GM12878 (cell line): Measurements from ENCODE around the gene CREG2. TPM values are rescaled to one million over a fixed set of nuclear protein-coding genes. Genes with fewer than 3 reads are reported as not detected.

Source experiments
- ATAC-seq: fragments of 200-7000 bp; cut with Tn5 transposase; 3 replicates; pipeline ENCODE4 v1.9.1; 2020; ENCODE audit warnings: mild to moderate bottlenecking, moderate library complexity
- BruUV-seq: library from RNA; stranded (reverse); fragments of 400-500 nt; replicated peaks from 2 replicates; lab custom pipeline; 2021; lab: Mats Ljungman, UMichigan
- CTCF ChIA-PET: fragments of 300-600 bp; sonication (Branson Sonifier 250); formaldehyde crosslinking; extraction: SDS; loops from one replicate; lab custom pipeline; 2021; ENCODE audit warnings: inconsistent platforms; lab: Yijun Ruan, JAX
- POLR2A ChIA-PET: fragments of 350-600 bp; formaldehyde crosslinking; extraction: SDS; loops from one replicate; lab custom pipeline; 2021; ENCODE audit warnings: inconsistent platforms; lab: Charles Lee
- RAD21 ChIA-PET: fragments of 300-600 bp; sonication (Branson Sonifier 250); formaldehyde crosslinking; loops from one replicate; lab custom pipeline; 2023; ENCODE audit warnings: antibody characterized with exemption; ENCODE audit not compliant: unreplicated experiment; lab: Charles Lee
- SMC1A ChIA-PET: fragments of 300-600 bp; sonication (Branson Sonifier 250); formaldehyde crosslinking; loops from one replicate; lab custom pipeline; 2023; ENCODE audit not compliant: unreplicated experiment, uncharacterized antibody; lab: Charles Lee
- DNase-seq: peaks from one replicate; pipeline ENCODE4 v3.0.0-alpha.2; 2011; ENCODE audit warnings: low read depth, low spot score
- FAIRE-seq: peaks from 3 replicates; lab custom pipeline; 2011; peaks lifted over from hg19 to GRCh38; lab: Jason Lieb, UNC
- H2AFZ ChIP-seq: 2 replicates; pipeline ENCODE4 v1.6.0; 2011; ENCODE audit warnings: low read depth, low read length, control low read depth; ENCODE audit not compliant: control insufficient read depth
- H3K27ac ChIP-seq: 2 replicates; pipeline ENCODE4 v1.5.1; 2011; ENCODE audit warnings: control low read depth; ENCODE audit not compliant: control insufficient read depth, insufficient read depth
- H3K27me3 ChIP-seq, 2 experiments: replicated peaks in 1 of 2; 2 replicates each; pipeline versions ENCODE4 v1.6.0 to v1.6.1; 2011; ENCODE audit warnings: low read length in 1 of 2; ENCODE audit not compliant: control insufficient read depth in 2 of 2, insufficient read depth in 2 of 2
- H3K36me3 ChIP-seq, 2 experiments: 2 replicates each; pipeline ENCODE4 v1.5.1; 2011; ENCODE audit warnings: low read length in 1 of 2; ENCODE audit not compliant: control insufficient read depth in 2 of 2, insufficient read depth in 2 of 2
- H3K4me1 ChIP-seq: 2 replicates; pipeline ENCODE4 v1.6.1; 2011; ENCODE audit warnings: mild to moderate bottlenecking, low read length, moderate library complexity, mixed read lengths; ENCODE audit not compliant: control insufficient read depth, insufficient read depth
- H3K4me2 ChIP-seq: 2 replicates; pipeline ENCODE4 v1.6.0; 2011; ENCODE audit warnings: control low read depth; ENCODE audit not compliant: control insufficient read depth, insufficient read depth
- H3K4me3 ChIP-seq: fragments of 200-600 bp; sonication (generic); 2 replicates; pipeline ENCODE4 v1.5.1; 2016
- H3K79me2 ChIP-seq: 2 replicates; pipeline ENCODE4 v1.6.0; 2011; ENCODE audit warnings: low read length; ENCODE audit not compliant: control insufficient read depth, insufficient read depth
- H3K9ac ChIP-seq: 2 replicates; pipeline ENCODE4 v1.8.0; 2011; ENCODE audit warnings: low read length, control low read depth, mixed read lengths; ENCODE audit not compliant: control insufficient read depth, insufficient read depth
- H3K9me3 ChIP-seq: replicated peaks from 3 replicates; pipeline ENCODE4 v1.5.1; 2011; ENCODE audit warnings: mild to moderate bottlenecking, low read length; ENCODE audit not compliant: control insufficient read depth, insufficient read depth
- H4K20me1 ChIP-seq: 2 replicates; pipeline ENCODE4 v1.6.0; 2011; ENCODE audit not compliant: control insufficient read depth, insufficient read depth
- ATF3 ChIP-seq: IDR thresholded peaks from 2 replicates; pipeline ENCODE4 v1.6.1; 2011; ENCODE audit warnings: low read depth, mild to moderate bottlenecking, low read length, moderate library complexity, borderline replicate concordance; ENCODE audit errors: extremely low read depth
- BCL3 ChIP-seq: IDR thresholded peaks from 2 replicates; pipeline ENCODE4 v1.6.1; 2011; ENCODE audit warnings: borderline replicate concordance, low read depth, mild to moderate bottlenecking, moderate library complexity, low read length; ENCODE audit not compliant: insufficient read depth, poor library complexity, severe bottlenecking
- EP300 ChIP-seq, 2 experiments: fragments of 150-350 bp in 1 of 2; IDR thresholded peaks; 2 replicates each; pipeline ENCODE4 v1.6.1; 2011 to 2012; ENCODE audit warnings: low read depth in 2 of 2, low read length in 2 of 2, borderline replicate concordance in 1 of 2, improper control_type of control experiment in 1 of 2, inconsistent platforms in 1 of 2; ENCODE audit not compliant: control insufficient read depth in 1 of 2
- FOS ChIP-seq: IDR thresholded peaks from 3 replicates; pipeline ENCODE4 v1.6.1; 2011; ENCODE audit warnings: borderline replicate concordance; ENCODE audit not compliant: insufficient read length; ENCODE audit errors: extremely low read depth
- FOXK2 ChIP-seq: fragments of 450-650 bp; IDR thresholded peaks from 2 replicates; pipeline ENCODE4 v1.6.1; 2017; ENCODE audit warnings: mild to moderate bottlenecking, moderate library complexity
- IKZF1 ChIP-seq: fragments of 450-650 bp; conservative IDR thresholded peaks from 2 replicates; pipeline ENCODE4 v1.6.1; 2017; ENCODE audit warnings: antibody characterized with exemption, mild to moderate bottlenecking
- IKZF2 ChIP-seq, 2 experiments: fragments of 450-650 bp; IDR thresholded peaks; 2 replicates each; pipeline ENCODE4 v1.6.1; 2017; ENCODE audit warnings: mild to moderate bottlenecking in 2 of 2, moderate library complexity in 2 of 2
- JUND ChIP-seq: IDR thresholded peaks from 2 replicates; pipeline ENCODE4 v1.6.1; 2012; ENCODE audit warnings: low read depth, mild to moderate bottlenecking, low read length, improper control_type of control experiment, moderate library complexity
- MYB ChIP-seq: fragments of 150-350 bp; IDR thresholded peaks from 2 replicates; pipeline ENCODE4 v1.6.1; 2014; ENCODE audit warnings: mild to moderate bottlenecking, low read depth, low read length, borderline replicate concordance
- PKNOX1 ChIP-seq: fragments of 450-650 bp; IDR thresholded peaks from 2 replicates; pipeline ENCODE4 v1.6.1; 2016; ENCODE audit warnings: mild to moderate bottlenecking
- RAD21 ChIP-seq: IDR thresholded peaks from 2 replicates; pipeline ENCODE4 v1.6.1; 2011; ENCODE audit warnings: mild to moderate bottlenecking, low read depth, low read length, moderate library complexity; ENCODE audit not compliant: insufficient read depth
- ZBTB4 ChIP-seq: fragments of 450-650 bp; formaldehyde crosslinking; IDR thresholded peaks from 2 replicates; pipeline ENCODE4 v1.4.0; 2022; ENCODE audit warnings: mild to moderate bottlenecking, moderate library complexity
- WGBS: methylation state at CpG from one replicate; pipeline ENCODE4 v1.1.6; 2016; ENCODE audit warnings: low lambda C conversion rate; ENCODE audit not compliant: insufficient replicate concordance, insufficient coverage; ENCODE audit errors: missing lambda C conversion rate; 5-methylcytosine and 5-hydroxymethylcytosine counted together
- in situ Hi-C: fragments of 300-500 bp; cut with MboI; formaldehyde crosslinking; loops from 9 replicates; pipeline ENCODE4 v1.14.3; 2018; ENCODE audit warnings: mixed read lengths
- intact Hi-C: fragments of 100-400 bp; cut with micrococcal nuclease; formaldehyde crosslinking; loops from one replicate; pipeline ENCODE4 v1.14.2; 2022; ENCODE audit not compliant: unreplicated experiment
- polyA plus RNA-seq, 11 experiments: library from polyadenylated mRNA; depleted of rRNA in 4 of 11; unstranded in 6 of 11; stranded (reverse) in 5 of 11; fragments of >200 nt; fragmentation: Nextera tagmentation in 4 of 11; fragmentation: Illumina TruSeq in 1 of 11; extraction: Ambion mirVana in 4 of 11; extraction: Trizol in 1 of 11; gene quantifications; 1 replicate in 1 of 11; 2 replicates in 10 of 11; pipeline versions ENCODE4 v1.2.1 to v1.2.3, GENCODE V29; 2011 to 2016; ENCODE audit warnings: inconsistent platforms in 2 of 11, missing spikeins in 2 of 11, low read depth in 1 of 11
- total RNA-seq, 4 experiments: library from RNA; depleted of rRNA in 3 of 4; stranded (reverse); fragments of >200 nt in 3 of 4; fragmentation: Illumina TruSeq in 1 of 4; extraction: Trizol in 1 of 4; gene quantifications; 2 replicates each; pipeline versions ENCODE4 v1.2.1 to v1.2.3, GENCODE V29; 2013 to 2021

Gene CREG2
- total and polyA plus RNA-seq, 10 of the 15 experiments (the other 5 are each of a cell fraction or from before 2014, with no cell fraction given): not detected

GRCh38 chr2:101399021-101399799 lies 11.9 kb upstream of the CREG2 start (continued):
- TF ChIP-seq BCL3 (no peak), JUND (no peak), FOXK2 (no peak), FOS (no peak)

GRCh38 chr2:101398116-101398821 lies 11.0 kb upstream of the CREG2 start:
- no peak for FAIRE-seq
- TF ChIP-seq FOXK2 (no peak), ZBTB4 (CRISPR knock-in tag) (no peak), MYB (no peak), ATF3 (no peak), PKNOX1 (0 out of 2 replicates have a peak, but pooled peaks have one; percentile 11), IKZF2 (IDR thresholded peaks at IDR 0.05) (peak in 1 of 2 experiments; percentile 15; a peak in 1 of 4 replicates), RAD21 (no peak), EP300 (IDR thresholded peaks at IDR 0.05; ENCODE audit: borderline replicate concordance in 1 of 2, control insufficient read depth in 1 of 2, low read depth in 2 of 2, low read length in 2 of 2) (0 out of 4 replicates have a peak, but pooled peaks of 1 of the 2 experiments have one; percentile 6), IKZF1 (0 out of 2 replicates have a peak, but pooled peaks have one; percentile 11)
- intact Hi-C loops: no loop called here

More at GRCh38 chr2:101398116-101398821, 11.0 kb upstream of the CREG2 start:
- H3K79me2 ChIP-seq: no peaks in the 10 kb centered on the region
- no peaks in the 10 kb centered on the region for H3K36me3 ChIP-seq
- WGBS: 10% methylated on average over 10 of the region's 10 CpGs
- no peak overlapping the region for H3K4me2 ChIP-seq
- in situ Hi-C loops: no loop called here
- H3K27ac ChIP-seq: no peak overlapping the region
- ChIA-PET SMC1A (no interaction called here), CTCF (interaction anchor here (0.7 to 1.6 kb wide), 3 partner anchors 10 to 56 kb away, joined by 3 to 6 read pairs (median 3); no protein-coding TSS in a partner anchor), POLR2A (no interaction called here), RAD21 (no interaction called here)
- peaks cover 0 to 14% of the 10 kb centered on the region in 2 experiments; a peak in 2 of 4 replicates for H3K27me3 ChIP-seq
- H2AFZ ChIP-seq: no peak overlapping the region
- H3K4me3 ChIP-seq: no peak overlapping the region
- DNase-seq (no peak), ATAC-seq (peak; percentile 30; the same call in 1 of the 3 replicates)
- H4K20me1 ChIP-seq: no peaks in the 10 kb centered on the region
- no peaks in the 10 kb centered on the region for H3K9me3 ChIP-seq
- no peak overlapping the region for H3K9ac ChIP-seq
- no peaks in the 10 kb centered on the region for H3K4me1 ChIP-seq
- BruUV-seq: no TSS peak
